Uterus (tissue), 4 donors: ENCODE measurements around the gene TXNL4B. TPM values are rescaled to one million over a fixed set of nuclear protein-coding genes. Genes with fewer than 3 reads are reported as not detected.

ENCODE experiments used
- DNase-seq, 2 donors: peaks; one replicate each; pipeline ENCODE4 v3.0.0-alpha.2; 2019 to 2020
- H3K27ac ChIP-seq, 2 donors: fragments of 200-600 bp; sonication (generic); 1 replicate in 1 of 2; 2 replicates in 1 of 2; pipeline ENCODE4 v1.5.1; 2016 to 2018
- H3K27me3 ChIP-seq, 2 donors: fragments of 200-600 bp; sonication (generic); one replicate each; pipeline ENCODE4 v1.5.1; 2018 to 2019; ENCODE audit warnings: control low read depth in 1 of 2
- H3K36me3 ChIP-seq, 2 donors: fragments of 200-600 bp; sonication (generic); one replicate each; pipeline ENCODE4 v1.5.1; 2019; ENCODE audit warnings: control low read depth in 1 of 2
- H3K4me1 ChIP-seq, 2 donors: fragments of 200-600 bp; sonication (generic); one replicate each; pipeline ENCODE4 v1.5.1; 2018 to 2019; ENCODE audit warnings: control low read depth in 1 of 2
- H3K4me3 ChIP-seq, 2 donors: fragments of 200-600 bp; sonication (generic); 1 replicate in 1 of 2; 2 replicates in 1 of 2; pipeline ENCODE4 v1.5.1; 2018 to 2019; ENCODE audit warnings: mild to moderate bottlenecking in 1 of 2
- H3K9me3 ChIP-seq, 2 donors: fragments of 200-600 bp; sonication (generic); one replicate each; pipeline ENCODE4 v1.5.1; 2019; ENCODE audit warnings: control low read depth in 1 of 2
- POLR2A ChIP-seq, 2 donors: fragments of 450-650 bp; IDR thresholded peaks; one replicate each; pipeline ENCODE4 v1.6.1; 2016; ENCODE audit warnings: antibody characterized with exemption in 2 of 2, mild to moderate bottlenecking in 1 of 2, moderate library complexity in 1 of 2
- intact Hi-C: fragments of 100-400 bp; cut with DNase I; formaldehyde crosslinking; loops from one replicate; pipeline ENCODE4 v1.15.1; 2023; ENCODE audit warnings: low total_unique reads
- total RNA-seq, 4 donors: library from RNA; depleted of rRNA in 3 of 4; stranded (reverse); fragments of >200 nt in 3 of 4; gene quantifications; one replicate each; pipeline versions ENCODE4 v1.1.0 to v1.2.4, GENCODE V29; 2014 to 2023
- TF ChIP-seq, protein P1 (sequence below), 4 experiments: fragments of 200-600 bp in 2 of 4; fragments of 450-650 bp in 2 of 4; sonication (generic) in 2 of 4; IDR thresholded peaks; one replicate each; pipeline ENCODE4 v1.5.1; 2016 to 2019; ENCODE audit warnings: antibody characterized with exemption in 4 of 4, mild to moderate bottlenecking in 2 of 4, moderate library complexity in 1 of 4
- donor health status: DM: yes; HTN: yes; CAD: no.

Gene TXNL4B
- total RNA-seq, 4 donors from 2014 or later, result 1.2 to 54.1 (median 14.9) TPM

DNA sequence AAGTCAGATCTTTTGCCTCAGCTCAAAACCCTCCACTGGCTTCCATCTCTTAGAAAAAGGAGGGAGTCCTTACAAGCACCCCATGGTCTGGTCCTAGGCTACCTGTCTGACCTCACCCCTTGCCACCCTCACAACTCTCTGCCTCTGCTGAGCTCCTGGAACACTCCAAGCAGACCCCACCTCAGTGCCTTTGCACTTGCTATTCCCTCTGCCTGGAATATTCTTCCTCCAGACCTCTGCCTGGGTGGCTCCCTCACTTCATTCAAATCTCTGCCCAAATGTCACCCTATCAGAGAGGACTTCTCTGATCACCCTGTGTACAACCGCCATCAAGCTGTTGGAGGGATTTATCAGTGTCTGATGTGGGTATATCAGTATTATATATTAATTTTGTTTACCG is 41.1 kb upstream of the TXNL4B start:
- Histone ChIP-seq H3K36me3 (no peaks in the 10 kb centered on the region), H3K27ac (no peak overlapping the region), H3K27me3 (no peaks in the 10 kb centered on the region), H3K9me3 (no peaks in the 10 kb centered on the region), H3K4me1 (no peaks in the 10 kb centered on the region), H3K4me3 (no peak overlapping the region)
- TF ChIP-seq POLR2A (IDR thresholded peaks at IDR 0.05), result no peak
- TF ChIP-seq, protein P1, sequence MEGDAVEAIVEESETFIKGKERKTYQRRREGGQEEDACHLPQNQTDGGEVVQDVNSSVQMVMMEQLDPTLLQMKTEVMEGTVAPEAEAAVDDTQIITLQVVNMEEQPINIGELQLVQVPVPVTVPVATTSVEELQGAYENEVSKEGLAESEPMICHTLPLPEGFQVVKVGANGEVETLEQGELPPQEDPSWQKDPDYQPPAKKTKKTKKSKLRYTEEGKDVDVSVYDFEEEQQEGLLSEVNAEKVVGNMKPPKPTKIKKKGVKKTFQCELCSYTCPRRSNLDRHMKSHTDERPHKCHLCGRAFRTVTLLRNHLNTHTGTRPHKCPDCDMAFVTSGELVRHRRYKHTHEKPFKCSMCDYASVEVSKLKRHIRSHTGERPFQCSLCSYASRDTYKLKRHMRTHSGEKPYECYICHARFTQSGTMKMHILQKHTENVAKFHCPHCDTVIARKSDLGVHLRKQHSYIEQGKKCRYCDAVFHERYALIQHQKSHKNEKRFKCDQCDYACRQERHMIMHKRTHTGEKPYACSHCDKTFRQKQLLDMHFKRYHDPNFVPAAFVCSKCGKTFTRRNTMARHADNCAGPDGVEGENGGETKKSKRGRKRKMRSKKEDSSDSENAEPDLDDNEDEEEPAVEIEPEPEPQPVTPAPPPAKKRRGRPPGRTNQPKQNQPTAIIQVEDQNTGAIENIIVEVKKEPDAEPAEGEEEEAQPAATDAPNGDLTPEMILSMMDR (IDR thresholded peaks at IDR 0.05), result no peak
- intact Hi-C loops, result no loop called here
- DNase-seq, result no peak

DNA sequence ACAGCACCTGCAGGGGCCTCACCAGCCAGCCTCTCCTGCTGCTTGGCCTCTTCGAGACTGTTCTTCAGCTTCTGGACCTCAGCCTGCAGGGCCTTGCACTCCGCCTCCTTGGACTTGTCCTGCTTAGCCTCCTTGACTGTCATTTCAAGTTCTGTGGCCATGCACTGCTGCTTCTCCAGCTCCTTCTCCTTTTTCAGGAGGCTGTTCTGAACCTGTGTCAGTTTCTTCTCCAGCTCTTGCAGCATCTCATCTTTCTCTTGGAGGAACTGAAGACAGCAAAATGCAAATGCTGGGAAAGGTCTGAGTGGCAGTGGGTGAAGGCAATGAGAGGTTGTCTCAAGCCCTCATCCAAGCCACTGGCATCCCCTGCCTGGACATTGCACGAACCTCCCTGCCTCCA is 39.3 kb upstream of the TXNL4B start:
- no peaks in the 10 kb centered on the region for H3K9me3 ChIP-seq

DNA sequence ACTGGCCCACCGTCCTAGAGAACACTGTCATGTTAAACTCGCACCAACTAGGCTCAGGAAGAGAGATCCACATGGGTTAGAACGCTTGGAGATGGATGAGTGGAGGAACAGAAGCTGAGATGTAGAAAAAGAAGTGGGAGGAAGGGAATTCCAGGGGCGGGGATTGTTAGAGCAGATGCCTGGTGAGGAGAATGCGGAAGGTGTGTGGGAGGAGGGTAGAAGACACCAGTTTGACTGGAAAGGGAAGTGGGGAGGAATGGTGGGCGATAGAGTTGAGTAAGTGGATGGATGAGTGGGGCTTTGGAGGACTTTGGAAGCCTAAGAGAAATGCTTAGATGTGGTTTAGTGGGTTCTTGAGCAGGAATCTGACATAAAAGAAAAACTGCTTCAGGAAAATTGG is 37.6 kb upstream of the TXNL4B start:
- no peaks in the 10 kb centered on the region for H3K27me3 ChIP-seq
- no peak for DNase-seq

More for the DNA sequence above, 39.3 kb upstream of the TXNL4B start:
- Histone ChIP-seq H3K27me3 (no peaks in the 10 kb centered on the region), H3K27ac (no peak overlapping the region), H3K36me3 (no peaks in the 10 kb centered on the region), H3K4me3 (no peak overlapping the region), H3K4me1 (no peaks in the 10 kb centered on the region)
- TF ChIP-seq, protein P1 (IDR thresholded peaks at IDR 0.05), result no peak
- TF ChIP-seq POLR2A (IDR thresholded peaks at IDR 0.05), result no peak
- no peak for DNase-seq
- intact Hi-C loops, result no loop called here

DNA sequence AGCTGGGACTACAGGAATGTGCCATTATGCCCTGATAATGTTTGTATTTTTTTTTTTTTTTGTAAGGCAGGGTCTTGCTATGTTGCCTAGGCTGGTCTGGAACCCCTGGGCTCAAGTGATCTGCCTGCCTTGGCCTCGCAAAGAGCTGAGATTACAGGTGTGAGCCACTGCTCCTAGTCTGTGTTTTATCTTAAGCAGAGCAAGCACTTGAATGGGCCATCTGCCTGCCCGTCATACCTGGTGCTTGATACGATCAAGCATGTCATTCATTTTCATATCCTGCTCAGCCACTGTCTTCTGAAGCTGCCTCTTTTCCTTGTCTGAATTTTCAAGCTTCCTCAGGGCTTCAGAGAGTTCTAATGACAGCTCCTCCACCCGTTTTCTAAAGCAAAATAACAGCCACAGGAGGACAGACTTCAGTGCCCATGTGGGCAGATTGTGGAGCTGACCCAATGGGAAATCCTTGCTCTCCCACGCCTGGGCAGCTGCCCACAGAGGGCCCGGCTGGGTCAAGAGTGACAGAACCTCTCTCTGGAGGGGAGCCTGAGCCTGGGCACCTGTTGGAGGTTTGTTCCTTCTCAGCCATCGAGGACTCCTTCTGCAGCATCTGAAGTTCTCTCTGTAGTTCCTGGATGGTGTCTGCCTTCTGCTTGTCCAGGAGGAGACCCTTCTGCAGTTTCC is 36.7 kb upstream of the TXNL4B start:
- DNase-seq, result no peak
- intact Hi-C loops, result no loop called here
- H3K9me3 ChIP-seq, result no peaks in the 10 kb centered on the region
- H3K4me3 ChIP-seq, result no peak overlapping the region
- TF ChIP-seq POLR2A (IDR thresholded peaks at IDR 0.05), result no peak
- TF ChIP-seq, protein P1 (IDR thresholded peaks at IDR 0.05), result no peak
- H3K4me1 ChIP-seq, result no peaks in the 10 kb centered on the region
- H3K27me3 ChIP-seq, result no peaks in the 10 kb centered on the region
- H3K36me3 ChIP-seq, result no peaks in the 10 kb centered on the region
- no peak overlapping the region for H3K27ac ChIP-seq

More for the DNA sequence above, 37.6 kb upstream of the TXNL4B start:
- TF ChIP-seq, protein P1 (IDR thresholded peaks at IDR 0.05), result no peak
- TF ChIP-seq POLR2A (IDR thresholded peaks at IDR 0.05), result no peak
- no peaks in the 10 kb centered on the region for H3K4me1 ChIP-seq
- H3K4me3 ChIP-seq, result no peak overlapping the region
- no peaks in the 10 kb centered on the region for H3K9me3 ChIP-seq
- H3K27ac ChIP-seq, result no peak overlapping the region
- no peaks in the 10 kb centered on the region for H3K36me3 ChIP-seq
- intact Hi-C loops, result no loop called here

DNA sequence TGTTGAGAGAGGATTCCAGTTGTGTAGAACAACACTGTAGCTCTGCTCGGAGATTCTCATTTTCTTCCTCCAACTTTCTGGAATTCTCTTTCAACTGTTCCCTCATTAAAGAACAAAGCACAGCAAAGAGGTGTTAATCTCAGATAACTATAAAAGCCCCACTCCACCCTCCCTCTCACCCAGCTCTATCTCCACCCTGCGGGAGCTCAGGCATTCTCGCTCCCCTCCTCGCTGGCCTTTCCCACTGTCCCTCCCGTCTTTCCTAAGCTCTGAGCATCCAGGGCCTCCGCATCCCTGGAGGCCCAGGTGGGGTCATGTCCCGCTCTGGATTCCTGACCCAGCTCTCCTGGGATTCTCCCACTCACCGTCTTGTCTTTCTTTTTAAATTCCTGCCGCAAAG is 35.3 kb upstream of the TXNL4B start:
- TF ChIP-seq POLR2A (IDR thresholded peaks at IDR 0.05), result no peak
- TF ChIP-seq, protein P1 (IDR thresholded peaks at IDR 0.05), result no peak
- intact Hi-C loops, result no loop called here
- DNase-seq, result no peak
- Histone ChIP-seq H3K9me3 (no peaks in the 10 kb centered on the region), H3K36me3 (no peaks in the 10 kb centered on the region), H3K4me1 (no peaks in the 10 kb centered on the region), H3K27ac (no peak overlapping the region), H3K27me3 (no peaks in the 10 kb centered on the region), H3K4me3 (no peak overlapping the region)
